ENCODE measurements around the gene IL19.

The IL19 gene

GRCh38 chr1:206770531-206771337 is at the start of gene IL19:
TSS of gene IL19 (plus strand) at chr1:206770773. CDS start at chr1:206836663, 65,890 bp downstream.
- no peak for DNase-seq (ENCODE audit: low read depth)

GRCh38 chr1:206721454-206721853 is 49.1 kb upstream of the IL19 start:
- DNase-seq (ENCODE audit: low read depth), result no peak

GRCh38 chr1:206722751-206723461 is 47.7 kb upstream of the IL19 start:
- no peak for DNase-seq (ENCODE audit: low read depth)

- DNase-seq (ENCODE audit: low read depth), result no peak
Measured at GRCh38 chr1:206723462-206723804, 47.1 kb upstream of the IL19 start.

GRCh38 chr1:206723805-206724472 is 46.6 kb upstream of the IL19 start:
- DNase-seq (ENCODE audit: low read depth), result no peak

GRCh38 chr1:206725109-206725963 is 45.2 kb upstream of the IL19 start:
- no peak for DNase-seq (ENCODE audit: low read depth)

- no peak for DNase-seq (ENCODE audit: low read depth)
Measured at GRCh38 chr1:206727981-206728696, 42.4 kb upstream of the IL19 start.

- no peak for DNase-seq (ENCODE audit: low read depth)
Measured at GRCh38 chr1:206728697-206728987, 41.9 kb upstream of the IL19 start.

- no peak for DNase-seq (ENCODE audit: low read depth)
Measured at GRCh38 chr1:206729050-206729449, 41.5 kb upstream of the IL19 start.

GRCh38 chr1:206729507-206729906 is 41.1 kb upstream of the IL19 start:
- no peak for DNase-seq (ENCODE audit: low read depth)

- DNase-seq (ENCODE audit: low read depth), result no peak
Measured at GRCh38 chr1:206732508-206732907, 38.1 kb upstream of the IL19 start.

- no peak for DNase-seq (ENCODE audit: low read depth)
Measured at GRCh38 chr1:206732992-206733391, 37.6 kb upstream of the IL19 start.

- DNase-seq (ENCODE audit: low read depth), result no peak
Measured at GRCh38 chr1:206734499-206735142, 36.0 kb upstream of the IL19 start.

- peak; percentile 91 for DNase-seq (ENCODE audit: low read depth)
Measured at GRCh38 chr1:206735553-206736031, 35.0 kb upstream of the IL19 start.

- no peak for DNase-seq (ENCODE audit: low read depth)
Measured at GRCh38 chr1:206736878-206737728, 33.5 kb upstream of the IL19 start.

GRCh38 chr1:206737729-206738201 is 32.8 kb upstream of the IL19 start:
- no peak for DNase-seq (ENCODE audit: low read depth)

GRCh38 chr1:206738370-206739366 is 31.9 kb upstream of the IL19 start:
- no peak for DNase-seq (ENCODE audit: low read depth)

- DNase-seq (ENCODE audit: low read depth), result no peak
Measured at GRCh38 chr1:206739411-206740076, 31.0 kb upstream of the IL19 start.

Data from CMK (cell line).